Sigmoid colon (tissue), 4 donors: ENCODE results near the gene KY.

Source experiments
- CTCF ChIP-seq, 4 experiments: fragments of 450-650 bp in 3 of 4; fragments of 200-600 bp in 1 of 4; IDR thresholded peaks; one replicate each; pipeline ENCODE4 v1.5.1; 2016 to 2019; ENCODE audit warnings: antibody characterized with exemption in 4 of 4, mild to moderate bottlenecking in 3 of 4, moderate library complexity in 2 of 4
- EP300 ChIP-seq, 4 donors: sonication (generic); formaldehyde crosslinking; IDR thresholded peaks; one replicate each; pipeline ENCODE4 v1.6.1; 2017; ENCODE audit warnings: antibody characterized with exemption in 4 of 4
- POLR2A ChIP-seq, 2 donors: fragments of 450-650 bp; IDR thresholded peaks; one replicate each; pipeline ENCODE4 v1.6.1; 2016; ENCODE audit warnings: antibody characterized with exemption in 2 of 2, mild to moderate bottlenecking in 2 of 2, moderate library complexity in 2 of 2
- POLR2AphosphoS5 ChIP-seq, 4 donors: sonication (generic); formaldehyde crosslinking; IDR thresholded peaks; one replicate each; pipeline ENCODE4 v1.6.1; 2017; ENCODE audit warnings: antibody characterized with exemption in 4 of 4

GRCh38 chr3:134656211-134656800, 5.5 kb upstream of the KY start:
- TF ChIP-seq CTCF (IDR thresholded peaks at IDR 0.05) (no peak), POLR2A (IDR thresholded peaks at IDR 0.05) (no peak), EP300 (IDR thresholded peaks at IDR 0.05) (no peak), POLR2AphosphoS5 (IDR thresholded peaks at IDR 0.05) (no peak)
